IPS-NIHi7 (cell line): ENCODE results near the gene GAPT.

Experiments
- DNase-seq: peaks from one replicate; pipeline ENCODE4 v3.0.0; 2012; ENCODE audit warnings: mixed read lengths; ENCODE audit errors: extremely low spot score

The GAPT gene

DNA sequence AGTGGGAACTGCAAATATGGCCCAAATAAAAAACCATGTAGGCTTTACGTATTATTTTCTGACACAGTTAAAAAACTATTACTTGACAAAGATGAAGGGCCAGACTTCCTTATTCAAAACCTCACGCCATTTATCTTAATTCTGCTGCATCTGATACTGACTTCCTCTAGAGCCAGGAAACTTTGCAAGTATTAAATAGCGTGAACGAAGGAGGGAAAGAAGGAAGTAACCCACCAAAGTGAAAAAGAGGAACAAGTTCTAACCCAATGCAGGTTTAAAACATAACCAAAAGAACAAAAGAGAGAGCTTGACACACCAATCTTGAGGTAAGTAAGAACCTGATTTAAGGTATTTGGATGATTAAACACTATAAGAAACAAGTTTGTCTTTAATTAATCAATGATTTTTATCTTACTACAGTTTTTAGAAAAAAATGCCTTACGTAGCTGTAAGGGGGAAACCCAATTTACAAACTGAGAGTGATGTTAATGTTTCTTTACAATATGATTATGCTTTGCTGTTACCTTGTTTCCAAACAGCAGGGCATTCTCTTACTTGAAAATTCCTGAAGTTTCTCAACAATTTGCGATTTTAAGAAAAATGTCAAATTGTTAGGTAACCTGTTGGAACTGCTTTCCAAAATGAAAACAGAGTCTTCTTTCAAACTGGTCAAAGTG lies at the start of gene GAPT:
Gene GAPT (plus strand): TSS at position 220 of the 677 bp plus-strand sequence. CDS start 3,102 bp downstream, outside the sequence.
- DNase-seq: no peak

DNA sequence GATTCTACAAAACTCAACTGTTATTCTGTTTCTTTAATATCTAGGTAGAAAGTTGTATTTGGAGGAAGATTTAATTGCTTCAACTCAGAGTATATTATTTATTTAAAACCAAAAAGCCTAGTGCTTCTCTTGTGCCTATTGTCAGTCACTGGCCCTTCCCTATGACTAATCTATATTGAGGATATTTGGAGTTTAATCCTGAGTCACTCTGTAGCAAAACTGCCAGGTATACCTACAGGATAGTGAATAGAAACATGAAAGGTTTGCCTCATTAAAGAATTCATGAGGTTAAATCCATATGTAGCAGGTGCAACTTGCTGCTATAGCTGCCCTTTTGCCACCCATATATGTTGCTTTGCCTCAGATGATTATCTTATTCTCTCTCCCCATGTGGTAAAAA lies 46.4 kb upstream of the GAPT start:
- no peak for DNase-seq

DNA sequence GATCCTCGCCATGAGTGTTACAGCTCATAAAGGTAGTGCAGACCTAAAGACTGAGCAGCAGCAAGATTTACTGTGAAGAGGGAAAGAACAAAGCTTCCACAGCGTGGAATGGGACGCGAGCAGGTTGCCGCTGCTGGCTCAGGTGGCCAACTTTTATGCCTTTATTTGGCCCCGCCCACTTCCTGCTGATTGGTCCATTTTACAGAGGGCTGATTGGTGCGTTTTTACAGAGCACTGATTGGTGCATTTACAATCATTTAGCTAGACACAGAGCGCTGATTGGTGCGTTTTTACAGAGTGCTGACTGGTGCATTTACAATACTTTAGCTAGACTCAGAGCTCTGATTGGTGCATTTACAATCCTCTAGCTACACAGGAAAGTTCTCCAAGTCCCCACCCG lies 45.2 kb upstream of the GAPT start:
- no peak for DNase-seq

DNA sequence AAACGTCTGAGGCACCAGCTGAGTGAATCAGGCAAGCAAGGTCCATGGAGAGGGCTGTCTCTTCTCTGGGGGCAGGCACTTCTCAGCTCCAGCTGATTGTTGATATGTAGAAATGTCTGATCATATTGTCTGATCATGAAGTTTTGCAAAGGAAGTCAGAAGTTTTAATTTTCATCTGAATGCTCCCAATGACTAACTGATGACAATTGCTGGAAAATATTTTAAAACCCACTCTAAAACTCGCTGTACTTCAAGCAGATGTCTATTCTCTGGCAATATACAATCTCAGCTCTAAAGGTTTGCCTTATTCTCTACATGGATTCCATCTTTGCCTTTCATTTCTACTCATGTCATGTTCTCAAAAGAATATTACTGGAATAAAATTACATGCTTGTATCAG lies 44.0 kb upstream of the GAPT start:
- DNase-seq: no peak

DNA sequence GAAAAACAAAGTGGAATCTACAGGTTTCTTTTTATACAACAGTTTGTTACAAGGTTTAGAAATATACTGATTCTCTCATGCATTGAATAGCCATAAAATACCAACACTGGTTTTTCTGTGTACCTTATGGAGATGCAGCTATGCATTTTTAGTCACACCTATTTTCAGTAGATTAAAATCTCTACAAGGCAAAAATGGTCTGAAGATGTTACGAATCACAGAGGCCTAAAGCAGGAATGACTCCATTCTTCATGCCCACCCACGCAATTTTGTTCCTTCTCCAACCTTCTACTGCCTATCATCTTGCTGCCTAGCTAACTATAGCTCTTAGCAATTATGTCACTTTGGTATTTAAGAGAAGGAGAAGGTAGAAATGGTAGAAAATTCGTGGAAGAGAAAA lies 41.2 kb upstream of the GAPT start:
- no peak for DNase-seq

DNA sequence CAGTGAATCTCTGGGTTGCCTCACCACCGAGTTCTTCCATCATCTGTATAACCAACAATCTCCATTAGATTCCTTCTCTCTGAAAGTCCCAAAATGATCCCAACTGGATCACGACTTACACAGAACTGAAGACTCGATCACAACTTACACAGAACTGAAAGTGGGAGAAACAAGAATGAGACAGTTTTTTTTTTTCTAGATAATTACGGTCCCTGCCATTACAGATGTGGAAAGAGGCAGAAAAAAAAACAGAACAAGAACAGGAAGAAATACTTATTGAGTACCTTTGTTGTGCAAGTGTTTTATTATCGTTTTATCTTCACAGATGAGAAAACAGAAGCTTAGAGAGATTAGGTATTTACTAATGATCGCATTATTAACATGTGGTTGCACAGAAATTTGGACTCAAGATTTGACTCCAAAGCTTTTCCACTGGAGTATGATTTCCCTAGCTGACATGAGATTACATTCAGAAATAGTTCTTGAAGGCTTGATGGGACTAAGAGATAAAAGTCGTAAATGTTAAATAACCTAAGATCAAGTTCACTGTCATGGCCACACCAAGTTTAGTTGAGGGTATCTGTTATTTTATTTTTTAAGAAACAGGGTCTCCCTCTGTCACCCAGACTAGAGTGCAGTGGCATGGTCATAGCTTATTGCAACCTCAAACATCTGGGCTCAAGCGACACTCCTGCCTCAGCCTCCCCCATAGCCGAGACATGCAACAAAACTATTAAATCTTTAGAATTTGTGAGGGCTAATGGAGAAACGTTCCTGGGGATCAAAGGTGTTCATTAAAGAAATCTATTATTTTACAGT lies 40.2 kb upstream of the GAPT start:
- DNase-seq: no peak

DNA sequence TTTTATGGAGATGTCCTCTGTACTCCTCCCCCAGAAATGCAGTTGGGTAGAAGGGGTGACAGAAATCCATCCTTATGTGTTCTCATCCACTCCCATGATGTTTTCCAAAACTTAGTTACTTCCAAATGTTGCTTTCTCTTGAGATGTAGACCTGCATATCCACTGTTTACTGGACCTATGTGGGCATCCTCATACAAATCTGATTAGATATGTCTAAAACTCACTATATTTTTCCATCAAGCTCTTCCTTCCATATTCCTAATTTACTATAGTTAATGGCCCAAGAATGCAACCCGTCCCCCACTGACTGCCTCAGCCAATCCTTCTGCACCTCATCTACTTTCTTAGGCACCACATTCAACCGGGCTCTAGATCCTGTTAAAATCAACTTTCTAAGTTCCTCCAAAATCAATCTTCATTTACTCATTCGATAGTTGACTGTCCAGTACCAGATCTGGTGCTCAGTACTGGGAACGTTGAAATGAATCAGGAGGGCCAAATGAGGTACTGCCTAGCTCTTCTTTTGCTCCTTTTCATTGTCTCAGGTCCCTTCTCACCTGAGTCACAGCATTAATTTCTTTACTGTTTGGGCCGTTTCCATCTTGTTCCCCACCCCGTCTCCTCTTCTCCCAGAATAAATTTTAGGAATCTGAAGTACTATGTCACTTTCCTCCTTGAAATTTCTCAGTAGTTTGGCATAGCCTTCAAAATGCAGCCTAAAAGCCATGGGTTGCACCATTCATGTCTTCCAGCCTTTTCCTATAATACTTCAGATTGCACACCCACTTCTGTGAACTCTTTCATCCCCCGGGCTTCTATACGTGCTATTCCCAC lies 39.3 kb upstream of the GAPT start:
- no peak for DNase-seq

DNA sequence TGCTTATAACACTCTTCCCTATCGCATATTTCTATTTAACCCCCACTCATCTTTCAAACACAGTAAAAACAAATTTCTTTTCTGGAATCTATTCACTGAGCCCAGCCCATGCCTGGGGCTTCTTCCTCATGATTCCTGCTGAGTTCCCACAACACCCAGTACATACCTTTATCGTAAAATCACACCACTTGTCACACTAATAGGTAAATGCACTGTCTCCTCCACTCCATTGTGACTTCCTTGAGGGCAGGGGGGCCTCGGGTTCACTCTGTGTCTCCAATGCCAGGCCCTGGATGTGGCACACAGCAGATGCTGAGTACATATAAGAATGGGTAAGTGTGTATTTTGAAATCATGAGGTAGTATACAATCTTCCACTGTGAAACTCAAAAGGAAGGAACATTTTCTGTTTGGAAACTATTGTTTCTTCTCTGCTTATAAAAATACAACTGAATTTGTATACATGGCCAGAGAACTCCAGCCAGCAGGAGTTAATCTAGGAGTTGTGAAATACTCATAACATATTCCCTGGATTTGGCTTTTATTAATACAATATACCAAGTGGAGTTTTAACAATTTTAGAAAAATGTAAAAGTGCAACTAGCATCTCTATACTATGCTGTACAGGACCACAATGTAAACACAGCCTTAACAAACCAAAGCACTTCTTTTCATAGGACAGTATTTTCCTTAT lies 38.5 kb upstream of the GAPT start:
- no peak for DNase-seq

DNA sequence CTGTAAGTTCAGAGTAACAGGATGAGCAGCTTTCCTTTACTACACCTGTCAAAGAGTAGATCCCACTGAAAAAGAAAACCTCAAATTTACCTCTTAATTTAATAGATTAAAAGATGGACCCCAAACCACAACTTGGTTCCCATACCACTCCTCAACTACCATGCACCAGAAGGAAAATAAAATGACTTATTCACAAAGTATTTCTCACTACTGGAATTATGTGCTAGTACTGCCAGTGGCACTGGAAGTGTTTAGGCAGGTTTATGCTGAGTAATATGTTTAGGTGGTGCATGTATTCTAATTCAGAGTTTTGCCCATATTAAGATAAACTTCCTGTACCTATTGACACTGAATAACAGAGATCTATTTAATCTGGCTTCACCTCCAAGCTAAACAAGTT lies 37.9 kb upstream of the GAPT start:
- DNase-seq: no peak

DNA sequence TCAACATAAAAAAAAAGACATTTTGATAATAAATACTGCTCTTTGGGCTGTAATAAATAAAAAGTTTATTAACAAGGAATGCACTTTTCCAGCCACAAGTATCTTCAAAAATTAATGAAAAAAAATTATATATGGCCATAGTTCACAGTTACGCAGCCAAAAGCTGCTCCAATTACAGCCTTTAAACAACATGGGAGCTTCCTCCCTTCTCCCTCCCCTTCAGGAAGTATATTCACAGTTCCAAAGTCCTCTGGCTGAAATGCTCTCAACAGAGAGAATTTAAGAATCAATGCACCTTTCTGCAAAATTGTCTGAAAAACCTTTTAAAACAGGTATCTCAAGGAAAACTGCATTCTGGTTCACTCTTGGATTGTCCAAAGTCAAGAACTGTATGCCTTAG lies 37.2 kb upstream of the GAPT start:
- DNase-seq: no peak

DNA sequence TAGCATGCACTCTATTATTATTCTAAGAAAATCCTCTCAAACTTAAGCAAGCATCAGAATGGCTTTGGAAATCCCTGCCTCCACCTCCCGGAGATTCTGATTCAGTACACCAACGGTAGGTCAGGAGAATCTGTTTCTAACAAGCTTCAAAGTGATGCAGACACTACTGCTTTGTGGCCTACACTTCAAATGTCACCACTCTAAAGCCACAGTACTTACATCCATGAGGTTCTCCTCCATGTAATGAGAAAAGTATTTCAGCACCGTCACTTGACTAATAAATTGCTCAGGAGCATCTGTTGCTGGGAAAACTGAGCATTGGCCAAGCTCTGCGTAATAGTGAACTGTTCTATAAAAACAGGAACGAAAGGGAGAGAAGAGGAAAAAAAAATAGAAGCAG lies 36.2 kb upstream of the GAPT start:
- DNase-seq: no peak

DNA sequence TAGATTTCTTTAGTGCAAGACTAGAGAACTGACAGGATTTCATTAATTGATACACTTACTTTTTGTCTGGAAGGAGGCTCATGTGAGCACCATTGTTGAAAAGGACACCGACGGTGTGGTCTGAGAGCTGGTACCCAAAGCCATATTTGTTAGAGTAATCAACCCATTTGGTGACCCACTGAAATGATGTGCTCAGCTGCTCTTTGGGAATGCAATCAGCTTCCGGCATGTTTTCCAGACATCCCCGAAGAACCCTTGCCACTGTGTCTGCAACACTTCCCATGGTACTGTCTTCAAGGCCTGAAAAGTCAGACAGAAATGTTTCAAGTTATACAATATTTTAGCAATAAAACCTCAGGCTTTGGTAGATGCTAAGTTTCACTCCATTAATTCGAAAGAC lies 35.8 kb upstream of the GAPT start:
- no peak for DNase-seq

DNA sequence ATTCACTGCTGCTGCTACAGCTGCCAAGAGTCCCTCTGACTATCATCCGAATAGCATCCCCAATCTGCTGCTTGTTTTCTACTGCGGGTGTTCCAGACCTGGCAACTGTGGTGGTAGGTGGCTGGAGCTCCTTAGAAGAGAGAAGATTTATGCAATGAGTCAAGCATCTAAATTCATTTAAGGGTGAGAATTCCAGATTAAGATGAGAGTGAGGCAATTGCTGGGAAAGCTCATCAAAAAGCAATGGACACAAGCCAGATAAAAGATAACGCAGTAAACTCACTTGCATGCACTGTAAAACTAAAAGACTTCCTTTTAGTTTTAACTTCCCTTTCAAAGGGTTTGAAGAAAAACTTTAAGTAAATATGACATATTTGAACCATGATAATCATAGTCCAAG lies 35.2 kb upstream of the GAPT start:
- no peak for DNase-seq

DNA sequence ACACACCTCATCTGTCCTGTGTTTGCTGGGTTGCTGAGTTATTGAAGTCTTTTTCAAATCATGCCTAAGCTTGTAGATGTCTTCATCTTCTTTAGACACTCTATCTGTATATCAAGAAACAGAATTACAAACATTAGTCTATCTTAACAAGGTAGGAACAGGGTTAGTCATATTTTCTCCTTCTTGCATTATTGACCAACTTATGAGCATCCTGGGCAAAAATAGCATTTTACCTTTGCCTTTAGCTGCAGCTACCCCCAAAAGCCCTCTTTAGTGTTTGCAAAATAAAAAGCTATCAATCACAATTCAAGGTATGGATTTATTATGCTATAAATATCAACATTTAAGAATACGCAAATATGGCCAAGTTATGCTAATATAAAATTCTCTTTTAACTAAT lies 34.7 kb upstream of the GAPT start:
- DNase-seq: no peak

DNA sequence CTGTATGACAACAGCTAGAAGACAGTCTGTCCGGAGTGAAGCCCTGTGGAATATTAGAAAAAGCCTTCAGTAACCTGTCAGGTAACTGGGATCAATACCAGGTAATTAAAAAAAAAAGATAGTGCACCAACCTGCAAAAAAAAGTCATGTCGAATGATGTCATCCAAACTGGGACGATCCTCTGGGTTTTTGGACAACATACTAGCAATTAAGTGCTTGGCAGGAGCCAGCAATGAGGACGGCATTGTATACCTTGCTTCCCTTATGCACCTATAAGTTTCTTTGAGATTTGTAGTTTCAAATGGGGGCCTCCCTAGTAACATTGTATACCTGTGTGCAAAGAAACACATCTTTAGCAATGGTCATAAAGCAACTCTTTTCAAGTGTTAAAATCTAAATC lies 34.2 kb upstream of the GAPT start:
- DNase-seq: no peak

DNA sequence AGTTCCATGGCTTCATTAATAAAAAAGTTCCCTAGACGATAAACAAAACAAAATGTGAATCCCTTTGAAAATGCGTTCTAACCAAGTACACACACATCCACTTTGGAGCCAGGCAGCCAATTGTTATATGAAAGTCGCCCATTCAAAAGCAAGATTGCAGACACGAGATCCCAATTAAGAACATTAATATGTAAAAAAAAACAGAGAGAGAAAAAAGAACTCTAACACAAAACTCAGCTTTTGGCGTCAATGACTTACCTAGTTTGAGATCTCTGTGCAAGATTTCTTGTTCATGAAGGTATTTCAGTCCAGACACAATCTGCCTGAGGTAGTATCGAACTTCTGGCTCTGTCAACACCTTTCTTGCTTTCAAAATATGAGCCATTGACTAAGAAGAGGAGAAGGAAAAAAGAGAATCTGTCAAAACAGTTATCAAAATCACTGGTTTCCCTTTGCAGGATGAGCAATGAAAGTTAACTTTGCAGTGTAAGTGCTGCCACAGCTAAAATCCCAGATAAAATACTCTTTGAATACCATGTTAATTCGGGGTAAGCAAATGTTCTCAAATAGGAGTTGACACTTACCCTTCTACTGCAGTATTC lies 33.0 kb upstream of the GAPT start:
- no peak for DNase-seq

DNA sequence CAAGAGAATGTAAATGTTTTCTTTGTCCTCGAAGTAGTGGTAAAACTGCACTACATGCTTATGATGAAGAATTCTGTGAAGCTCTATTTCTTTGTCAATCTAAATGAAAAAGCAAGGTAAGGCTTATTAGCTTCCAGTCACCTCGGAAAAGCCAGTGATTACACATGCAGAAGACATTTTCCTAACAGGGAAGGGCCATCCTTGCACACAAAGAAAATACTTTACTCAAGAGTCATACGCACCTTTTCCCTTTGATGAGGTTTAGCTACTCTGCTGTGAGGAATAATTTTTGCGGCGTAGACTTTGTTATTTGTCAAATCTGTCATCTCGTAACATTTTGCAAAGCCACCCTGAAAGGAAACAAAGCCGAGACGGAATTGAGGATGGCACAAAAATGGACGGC lies 32.5 kb upstream of the GAPT start:
- no peak for DNase-seq

DNA sequence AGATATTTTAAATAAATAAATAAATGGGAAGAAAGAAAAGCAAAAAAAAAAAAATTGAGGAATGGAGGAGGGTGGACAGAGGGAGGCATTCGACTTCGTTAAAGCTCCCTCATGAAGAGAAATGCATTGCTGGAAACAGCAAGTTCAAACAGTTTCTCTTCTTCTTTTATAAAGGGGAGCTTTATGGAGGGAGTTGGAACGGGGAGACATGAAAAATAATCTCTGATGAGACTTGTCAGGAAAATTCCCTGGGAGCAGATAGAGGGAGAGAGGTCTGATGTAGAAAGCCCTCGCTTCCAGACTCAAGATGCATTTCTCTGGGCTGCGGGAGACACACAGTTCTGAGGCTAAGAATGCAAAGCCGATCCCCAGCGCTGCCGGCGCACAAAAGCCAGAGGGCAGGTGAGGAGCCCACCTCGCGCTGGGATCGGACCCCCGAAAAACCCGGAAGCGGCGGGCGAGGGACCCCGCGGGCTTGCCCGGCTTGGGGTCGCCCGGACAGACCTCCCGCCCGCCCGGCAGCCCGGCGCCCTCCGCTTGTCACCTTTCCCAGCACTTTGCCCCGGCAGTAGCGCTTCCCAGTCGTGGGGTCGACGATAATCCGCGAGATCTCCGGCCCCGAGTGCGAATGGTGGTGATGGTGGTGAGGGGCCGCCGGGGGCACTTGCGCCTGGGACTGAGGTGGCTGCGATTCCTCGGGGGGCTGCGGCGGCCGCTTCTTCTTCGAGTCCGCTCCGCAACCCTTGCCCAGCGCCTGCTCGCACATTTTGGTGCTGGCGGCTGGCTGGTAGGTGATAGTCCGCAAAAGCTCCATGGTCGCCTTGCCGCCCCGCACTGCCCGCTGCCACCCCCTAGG lies 31.9 kb upstream of the GAPT start:
- DNase-seq: peak; percentile 14

DNA sequence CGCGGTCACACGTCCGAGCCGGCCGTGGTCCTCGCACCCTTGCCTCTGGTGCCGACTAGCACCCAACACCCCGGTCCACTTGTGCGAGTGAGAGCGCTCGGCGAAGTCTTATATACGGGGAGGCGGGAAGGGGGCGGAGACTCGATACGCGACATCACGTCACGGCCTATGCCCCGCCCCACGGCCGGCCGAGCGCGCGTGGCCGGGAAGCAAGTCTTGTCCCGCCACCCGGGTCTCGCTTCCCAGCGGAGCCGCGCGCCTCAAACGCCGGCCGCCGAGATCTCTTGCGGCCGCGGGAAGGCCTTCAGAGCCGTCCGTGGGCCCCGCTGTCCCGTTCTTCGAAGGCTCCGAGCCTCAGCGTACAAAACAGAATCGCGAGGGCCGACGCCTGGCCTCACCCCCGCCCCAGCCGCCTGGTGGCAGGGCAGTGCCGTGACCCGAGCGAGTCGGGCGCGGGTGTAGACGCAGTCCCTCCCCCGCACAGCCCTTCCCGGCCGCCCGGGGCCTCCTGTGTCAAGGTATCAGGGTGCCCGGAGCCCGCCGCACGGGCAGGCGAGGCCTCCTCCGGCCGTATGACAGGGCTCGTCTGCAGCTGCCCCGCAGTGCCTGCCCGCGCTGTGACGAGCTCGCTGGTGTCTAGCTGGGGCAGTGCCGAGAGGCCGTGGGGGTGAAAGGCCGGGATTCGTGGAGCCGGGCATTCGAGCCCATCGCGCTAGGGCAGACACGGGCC lies 31.1 kb upstream of the GAPT start, which contains the start of gene PLK2:
Gene PLK2 (minus strand): TSS at position 85 of the 730 bp plus-strand sequence. CDS start 127 bp downstream, outside the sequence.
- peak; percentile 74 for DNase-seq
